B cell (primary cell): ENCODE results near the gene NT5DC4. TPM values are rescaled to one million over a fixed set of nuclear protein-coding genes. Genes with fewer than 3 reads are reported as not detected.

Experiments
- ATAC-seq: fragments of 200-7000 bp; cut with Tn5 transposase; one replicate; pipeline ENCODE4 v1.10.0; 2021; ENCODE audit warnings: low read depth, mild to moderate bottlenecking, moderate number of reproducible peaks, moderate library complexity
- CTCF ChIA-PET: fragments of 350-600 bp; sonication (Branson Sonifier 250); formaldehyde crosslinking; loops from one replicate; lab custom pipeline; 2021; ENCODE audit warnings: antibody characterized with exemption, inconsistent platforms; lab: Charles Lee
- POLR2A ChIA-PET: fragments of 350-600 bp; sonication (Branson Sonifier 250); formaldehyde crosslinking; loops from one replicate; lab custom pipeline; 2021; ENCODE audit warnings: antibody characterized with exemption; lab: Charles Lee
- DNase-seq: peaks from one replicate; pipeline ENCODE4 v3.0.0; 2013
- H2AFZ ChIP-seq: 2 replicates; pipeline ENCODE4 v1.6.1; 2012; ENCODE audit warnings: mild to moderate bottlenecking, low read depth, low read length; ENCODE audit not compliant: insufficient read depth, poor library complexity, severe bottlenecking
- H3K27ac ChIP-seq, 2 donors: 1 replicate in 1 of 2; 2 replicates in 1 of 2; pipeline ENCODE4 v1.5.1; 2012 to 2013; ENCODE audit warnings: low read length in 2 of 2, mild to moderate bottlenecking in 2 of 2, moderate library complexity in 1 of 2
- H3K27me3 ChIP-seq, 4 experiments: fragments of 200-600 bp in 1 of 4; sonication (generic) in 1 of 4; replicated peaks in 1 of 4; 1 replicate in 2 of 4; 2 replicates in 2 of 4; pipeline versions ENCODE4 v1.6.1 to v1.7.0; 2013 to 2016; ENCODE audit warnings: low read length in 3 of 4, mild to moderate bottlenecking in 2 of 4, mixed read lengths in 1 of 4, moderate library complexity in 1 of 4; ENCODE audit not compliant: insufficient read depth in 4 of 4, control insufficient read depth in 3 of 4; ENCODE audit errors: control extremely low read depth in 1 of 4
- H3K36me3 ChIP-seq, 2 experiments: replicated peaks in 1 of 2; 1 replicate in 1 of 2; 2 replicates in 1 of 2; pipeline versions ENCODE4 v1.6.1 to v1.7.1; 2013; ENCODE audit warnings: low read length in 1 of 2; ENCODE audit not compliant: insufficient read depth in 2 of 2, control insufficient read depth in 1 of 2; ENCODE audit errors: control extremely low read depth in 1 of 2, extremely low read depth in 1 of 2
- H3K4me1 ChIP-seq, 2 donors: fragments of 200-600 bp in 1 of 2; sonication (generic) in 1 of 2; 1 replicate in 1 of 2; 2 replicates in 1 of 2; pipeline versions ENCODE4 v1.5.1 to v1.6.1; 2013 to 2017; ENCODE audit warnings: low read length in 2 of 2; ENCODE audit not compliant: control insufficient read depth in 2 of 2, insufficient read depth in 2 of 2
- H3K4me2 ChIP-seq: replicated peaks from 2 replicates; pipeline ENCODE3; 2012; ENCODE audit warnings: mild to moderate bottlenecking, low read depth, low read length; ENCODE audit not compliant: poor library complexity, severe bottlenecking
- H3K4me3 ChIP-seq, 5 experiments: fragments of 200-600 bp in 1 of 5; sonication (generic) in 1 of 5; 1 replicate in 3 of 5; 2 replicates in 2 of 5; pipeline versions ENCODE4 v1.5.1 to v1.7.0; 2011 to 2016; ENCODE audit warnings: low read length in 4 of 5, mild to moderate bottlenecking in 4 of 5, low read depth in 2 of 5, control low read depth in 1 of 5, moderate library complexity in 1 of 5; ENCODE audit not compliant: insufficient read depth in 1 of 5; ENCODE audit errors: control extremely low read depth in 1 of 5, extremely low read depth in 1 of 5
- H3K79me2 ChIP-seq: fragments of 200-600 bp; sonication (generic); one replicate; pipeline ENCODE4 v1.6.0; 2016; ENCODE audit warnings: low read length; ENCODE audit not compliant: control insufficient read depth, insufficient read depth
- H3K9ac ChIP-seq: fragments of 200-600 bp; sonication (generic); 2 replicates; pipeline ENCODE4 v1.6.1; 2017; ENCODE audit warnings: mild to moderate bottlenecking, low read length, moderate library complexity
- H3K9me3 ChIP-seq, 3 donors: one replicate each; pipeline versions ENCODE4 v1.6.1 to v1.7.1; 2013; ENCODE audit warnings: low read length in 2 of 3; ENCODE audit not compliant: control insufficient read depth in 2 of 3, insufficient read depth in 1 of 3; ENCODE audit errors: control extremely low read depth in 1 of 3
- H4K20me1 ChIP-seq: 2 replicates; pipeline ENCODE4 v1.6.0; 2012; ENCODE audit warnings: mild to moderate bottlenecking, low read length; ENCODE audit not compliant: insufficient read depth, control insufficient read depth, poor library complexity, severe bottlenecking
- H3K27ac Mint-ChIP-seq: one replicate; pipeline ENCODE4 v1.8.0; 2021; ENCODE audit warnings: mixed read lengths
- H3K27me3 Mint-ChIP-seq: one replicate; pipeline ENCODE4 v1.8.0; 2021; ENCODE audit warnings: mixed read lengths
- H3K4me1 Mint-ChIP-seq: one replicate; pipeline ENCODE4 v1.8.0; 2021; ENCODE audit warnings: mixed read lengths
- H3K4me3 Mint-ChIP-seq: one replicate; pipeline ENCODE4 v1.8.0; 2021; ENCODE audit warnings: mixed read lengths
- H3K9me3 Mint-ChIP-seq: one replicate; pipeline ENCODE4 v1.8.0; 2022; ENCODE audit warnings: mixed read lengths; ENCODE audit not compliant: insufficient read depth
- CTCF ChIP-seq: fragments of 200-600 bp; IDR thresholded peaks from one replicate; pipeline ENCODE4 v1.8.0; 2022; ENCODE audit warnings: antibody characterized with exemption, mild to moderate bottlenecking
- EZH2 ChIP-seq: IDR thresholded peaks from 2 replicates; pipeline ENCODE4 v1.6.1; 2012; ENCODE audit warnings: borderline replicate concordance, low read depth, mild to moderate bottlenecking, moderate library complexity, low read length; ENCODE audit not compliant: insufficient read depth, poor library complexity, severe bottlenecking
- WGBS: methylation state at CpG from one replicate; pipeline ENCODE4 v1.1.5; 2013; ENCODE audit warnings: missing lambda C conversion rate; ENCODE audit not compliant: insufficient coverage; 5-methylcytosine and 5-hydroxymethylcytosine counted together
- intact Hi-C: fragments of 100-400 bp; cut with micrococcal nuclease; formaldehyde crosslinking; loops from one replicate; pipeline ENCODE4 v1.10.0; 2022
- polyA plus RNA-seq: library from polyadenylated mRNA; depleted of rRNA; stranded (reverse); fragments of >200 nt; gene quantifications from 2 replicates; pipeline ENCODE4 v1.2.3, GENCODE V29; 2012
- total RNA-seq, 2 donors: library from RNA; stranded (reverse); fragments of 120-200 nt in 1 of 2; gene quantifications; 1 replicate in 1 of 2; 2 replicates in 1 of 2; pipeline versions ENCODE4 v1.2.3 to v1.2.4, GENCODE V29; 2013 to 2022

Gene NT5DC4
- total and polyA plus RNA-seq, 2 donors (not counting 1 experiment from before 2014, with no cell fraction given): 2.0 TPM; not detected in 1

- no peaks in the 10 kb centered on the region for H3K36me3 ChIP-seq
- Mint-ChIP-seq H3K27ac (no peak overlapping the region), H3K9me3 (no peaks in the 10 kb centered on the region), H3K4me1 (peaks cover 13% of the 10 kb centered on the region), H3K27me3 (no peaks in the 10 kb centered on the region), H3K4me3 (no peak overlapping the region)
- POLR2A ChIA-PET: no interaction called here
- H3K9me3 ChIP-seq: no peaks in the 10 kb centered on the region
- no peaks in the 10 kb centered on the region for H3K27me3 ChIP-seq
- TF ChIP-seq CTCF (no peak), EZH2 (no peak)
- DNase-seq: no peak
- intact Hi-C loops: no loop called here
- no peak overlapping the region for H3K9ac ChIP-seq
- H3K4me2 ChIP-seq: no peak overlapping the region
- H2AFZ ChIP-seq: no peak overlapping the region
- H3K27ac ChIP-seq: no peak overlapping the region
- H3K79me2 ChIP-seq: no peaks in the 10 kb centered on the region
- CTCF ChIA-PET: interaction anchor here (0.9 to 5.4 kb wide), 3 partner anchors 43 to 58 kb away, joined by 3 to 25 read pairs (median 4); no protein-coding TSS in a partner anchor
- no peak for ATAC-seq
- WGBS: 93% methylated on average over 9 of the region's 12 CpGs
- no peak overlapping the region for H3K4me3 ChIP-seq
- H3K4me1 ChIP-seq: peaks cover 5 to 17% of the 10 kb centered on the region in 2 donors
- H4K20me1 ChIP-seq: no peaks in the 10 kb centered on the region
Observed at GRCh38 chr2:112683550-112684414, 37.0 kb upstream of the NT5DC4 start.

GRCh38 chr2:112684415-112684775 lies 36.4 kb upstream of the NT5DC4 start:
- ATAC-seq (no peak), DNase-seq (no peak)
- TF ChIP-seq EZH2: no peak
- no peak for TF ChIP-seq CTCF
- no CpG with 5 or more reads among the region's 3 CpGs for WGBS
- Histone ChIP-seq H2AFZ (no peak overlapping the region), H3K9ac (no peak overlapping the region), H3K27me3 (no peaks in the 10 kb centered on the region), H3K4me2 (no peak overlapping the region), H4K20me1 (no peaks in the 10 kb centered on the region), H3K9me3 (no peaks in the 10 kb centered on the region), H3K4me3 (no peak overlapping the region), H3K27ac (no peak overlapping the region), H3K36me3 (no peaks in the 10 kb centered on the region), H3K4me1 (peaks cover 5 to 17% of the 10 kb centered on the region in 2 donors), H3K79me2 (no peaks in the 10 kb centered on the region)
- Mint-ChIP-seq H3K27me3 (no peaks in the 10 kb centered on the region), H3K4me3 (no peak overlapping the region), H3K4me1 (peaks cover 13% of the 10 kb centered on the region), H3K9me3 (no peaks in the 10 kb centered on the region), H3K27ac (no peak overlapping the region)
- POLR2A ChIA-PET: no interaction called here
- CTCF ChIA-PET: interaction anchor here (0.9 to 5.4 kb wide), 3 partner anchors 42 to 59 kb away, joined by 4 to 25 read pairs (median 22); no protein-coding TSS in a partner anchor
- intact Hi-C loops: no loop called here
